ENCODE results near the gene PAFAH2.

The PAFAH2 gene

DNA sequence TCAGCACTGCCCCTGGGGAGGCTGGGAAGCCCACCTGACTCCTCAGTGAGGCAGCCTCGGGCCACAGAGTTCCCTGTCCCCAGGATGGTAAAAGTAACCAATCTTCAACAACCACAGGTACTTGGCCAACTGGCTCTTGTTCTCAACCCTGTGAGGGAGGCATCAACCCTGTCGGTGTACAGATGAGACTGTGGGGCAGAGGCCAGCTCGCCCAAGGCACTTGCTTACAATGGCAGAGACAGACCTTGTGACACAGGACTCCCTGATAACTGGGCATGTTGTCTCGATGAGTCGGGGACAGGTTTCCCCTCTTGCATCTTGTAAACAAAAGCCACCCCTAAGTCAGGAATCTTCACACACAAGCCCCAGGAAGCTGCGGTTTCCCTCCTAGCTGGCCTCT lies 40.0 kb upstream of the PAFAH2 start:
- Histone ChIP-seq H3K9me3 (ENCODE audit: control insufficient read depth, low read length) (no peaks in the 10 kb centered on the region), H3K4me1 (ENCODE audit: control insufficient read depth, insufficient read depth, low read length) (peaks cover 13% of the 10 kb centered on the region), H3K27me3 (ENCODE audit: control insufficient read depth, insufficient read depth, low read length) (peaks cover 40% of the 10 kb centered on the region), H3K9ac (ENCODE audit: low read length) (no peak overlapping the region), H3K36me3 (ENCODE audit: control insufficient read depth, insufficient read depth, low read length) (no peaks in the 10 kb centered on the region), H3K4me3 (ENCODE audit: low read length) (no peak overlapping the region)

DNA sequence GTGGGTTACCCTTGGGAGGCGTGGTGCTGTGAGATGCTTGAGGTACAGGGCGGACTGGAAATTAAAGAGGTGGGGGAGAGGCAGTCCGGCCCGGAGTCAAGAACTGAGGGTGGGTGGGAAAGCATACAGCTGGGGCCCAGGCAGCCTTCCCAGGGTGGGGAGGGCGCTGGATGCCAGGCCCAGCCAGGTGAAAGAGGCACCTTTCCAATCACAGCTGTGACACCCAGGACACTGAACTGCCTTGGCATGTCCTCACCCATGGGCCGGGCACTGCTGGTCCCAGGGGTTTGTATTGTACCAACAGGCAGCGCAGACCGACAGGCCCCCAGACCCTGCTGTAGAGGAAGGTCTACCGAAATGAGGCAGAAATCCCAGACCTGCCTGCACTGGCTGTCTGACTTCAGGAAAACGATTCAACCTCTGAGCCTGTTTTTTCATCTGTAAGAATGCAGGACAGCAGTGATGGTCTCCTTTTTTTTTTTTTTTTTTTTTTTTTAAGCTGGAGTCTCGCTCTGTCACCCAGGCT lies 39.0 kb upstream of the PAFAH2 start:
- H3K27me3 ChIP-seq (ENCODE audit: control insufficient read depth, insufficient read depth, low read length), result peaks cover 36% of the 10 kb centered on the region
- no peak overlapping the region for H3K4me3 ChIP-seq (ENCODE audit: low read length)
- H3K4me1 ChIP-seq (ENCODE audit: control insufficient read depth, insufficient read depth, low read length), result peaks cover 13% of the 10 kb centered on the region
- H3K9ac ChIP-seq (ENCODE audit: low read length), result no peak overlapping the region
- H3K9me3 ChIP-seq (ENCODE audit: control insufficient read depth, low read length), result no peaks in the 10 kb centered on the region
- no peaks in the 10 kb centered on the region for H3K36me3 ChIP-seq (ENCODE audit: control insufficient read depth, insufficient read depth, low read length)

DNA sequence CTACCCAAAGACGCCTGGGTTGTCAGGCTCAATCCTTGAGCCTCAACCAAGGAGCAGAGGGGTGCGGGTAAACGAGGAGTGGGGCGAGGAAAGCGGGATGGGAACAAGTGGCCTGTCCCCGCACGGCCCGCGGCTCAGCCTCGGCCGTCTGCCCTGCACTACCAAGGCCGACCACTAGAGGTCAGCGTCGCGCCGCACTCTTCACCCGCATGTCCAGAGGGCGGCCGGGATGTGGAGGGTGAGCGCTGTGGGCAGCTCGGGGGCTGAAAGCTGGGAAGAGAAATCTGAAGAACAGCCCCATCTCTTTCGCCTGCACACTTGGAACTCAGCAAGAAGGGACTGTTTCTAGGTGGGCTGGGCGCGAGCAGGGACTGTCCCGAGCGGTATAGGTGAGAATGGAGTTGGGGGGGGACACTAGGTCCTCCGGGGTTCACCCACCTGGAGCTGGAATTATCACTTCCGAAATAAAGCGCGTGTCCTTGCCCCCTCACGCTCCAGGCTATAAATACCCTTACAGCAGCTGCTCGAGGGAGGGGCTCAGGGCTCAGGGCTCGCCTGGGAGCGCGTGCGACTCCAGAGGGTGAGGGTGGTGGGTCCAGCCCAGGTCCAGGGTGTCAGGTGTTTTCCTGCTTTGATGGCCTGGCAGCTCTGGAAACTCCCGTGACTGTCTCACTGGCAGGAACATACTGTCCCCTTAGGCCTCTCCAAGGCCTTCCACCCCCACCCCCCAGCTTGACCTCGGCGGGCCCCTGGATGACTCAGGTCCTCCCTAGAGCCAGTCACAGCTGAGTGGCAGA lies 38.3 kb upstream of the PAFAH2 start:
- peaks cover 29% of the 10 kb centered on the region for H3K27me3 ChIP-seq (ENCODE audit: control insufficient read depth, insufficient read depth, low read length)
- H3K9me3 ChIP-seq (ENCODE audit: control insufficient read depth, low read length), result no peaks in the 10 kb centered on the region

DNA sequence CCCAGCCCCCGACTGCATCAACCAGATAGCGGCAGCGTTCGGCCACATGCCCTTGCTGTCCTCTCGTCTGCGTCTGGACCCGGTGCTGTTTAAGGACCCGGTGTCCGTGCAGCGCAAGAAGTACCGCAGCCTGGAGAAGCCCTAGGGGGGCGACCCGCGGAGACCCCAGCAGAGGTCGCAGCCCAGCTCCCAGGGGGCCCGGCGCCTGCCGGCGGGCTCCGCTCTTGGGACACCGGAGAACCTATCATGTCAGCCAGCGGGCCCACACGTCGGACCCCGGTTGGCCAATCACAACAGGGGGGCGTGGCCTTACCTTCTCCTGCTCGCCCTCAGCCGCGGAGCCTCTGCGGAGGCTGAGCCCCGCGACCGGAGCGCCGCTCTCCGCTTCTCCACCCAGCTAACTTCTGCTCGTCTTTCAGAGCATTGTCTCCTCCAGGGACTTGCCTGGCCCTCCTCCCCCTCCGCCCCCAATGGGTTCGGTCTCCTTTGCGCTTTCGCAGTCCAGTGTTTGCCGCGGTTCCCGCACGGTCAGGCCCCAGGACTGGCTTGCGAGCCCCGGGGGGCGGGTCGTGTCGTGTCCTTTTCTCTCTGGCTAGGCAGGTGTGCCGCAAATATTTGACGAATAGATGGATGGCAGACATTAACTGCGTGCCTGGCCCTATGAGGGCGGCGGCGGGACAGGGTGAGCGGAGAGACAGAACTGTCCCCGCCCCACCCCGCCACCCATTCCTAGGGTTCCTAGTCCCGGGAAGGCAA lies 37.5 kb upstream of the PAFAH2 start:
- H3K4me1 ChIP-seq (ENCODE audit: control insufficient read depth, insufficient read depth, low read length), result peaks cover 13% of the 10 kb centered on the region
- no peaks in the 10 kb centered on the region for H3K9me3 ChIP-seq (ENCODE audit: control insufficient read depth, low read length)
- H3K36me3 ChIP-seq (ENCODE audit: control insufficient read depth, insufficient read depth, low read length), result no peaks in the 10 kb centered on the region
- H3K4me3 ChIP-seq (ENCODE audit: low read length), result peak overlapping the region; percentile 87
- peaks cover 27% of the 10 kb centered on the region for H3K27me3 ChIP-seq (ENCODE audit: control insufficient read depth, insufficient read depth, low read length)
- H3K9ac ChIP-seq (ENCODE audit: low read length), result peak overlapping the region; percentile 71

More for the DNA sequence above, 38.3 kb upstream of the PAFAH2 start:
- Histone ChIP-seq H3K9ac (ENCODE audit: low read length) (peak overlapping the region; percentile 71), H3K4me3 (ENCODE audit: low read length) (peak overlapping the region; percentile 87), H3K36me3 (ENCODE audit: control insufficient read depth, insufficient read depth, low read length) (no peaks in the 10 kb centered on the region), H3K4me1 (ENCODE audit: control insufficient read depth, insufficient read depth, low read length) (peaks cover 13% of the 10 kb centered on the region)

DNA sequence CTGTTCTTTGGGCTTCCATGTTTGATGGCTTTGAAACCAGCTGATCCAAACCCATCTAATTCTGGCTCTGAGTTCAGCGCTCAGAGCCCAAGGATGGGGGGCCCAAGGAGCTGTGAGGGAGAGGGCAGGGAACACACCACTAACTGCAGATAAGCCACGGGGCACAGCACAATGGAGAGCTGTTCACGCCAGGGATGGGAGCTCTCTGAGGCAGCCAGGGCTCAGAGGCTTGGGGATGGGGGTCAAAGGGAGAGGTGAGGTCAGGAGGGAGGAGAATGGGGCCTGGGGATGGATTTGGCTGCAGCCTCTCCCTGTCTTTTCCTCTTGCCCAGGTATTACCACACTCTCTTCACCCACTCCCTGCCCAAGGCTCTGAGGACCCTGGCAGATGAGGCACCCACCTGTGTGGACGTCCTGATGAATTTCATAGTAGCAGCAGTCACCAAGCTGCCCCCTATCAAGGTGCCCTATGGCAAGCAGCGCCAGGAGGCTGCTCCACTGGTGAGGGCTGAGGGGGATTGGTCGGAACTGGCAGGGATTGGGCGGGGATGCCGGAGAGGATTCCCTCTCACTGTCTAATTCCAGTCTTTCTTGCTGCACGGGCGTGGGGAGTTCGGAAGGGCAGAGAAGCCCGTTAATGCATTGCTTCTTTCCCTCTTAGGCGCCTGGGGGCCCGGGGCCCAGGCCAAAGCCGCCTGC lies 36.8 kb upstream of the PAFAH2 start:
- Histone ChIP-seq H3K4me3 (ENCODE audit: low read length) (peak overlapping the region; percentile 87), H3K9me3 (ENCODE audit: control insufficient read depth, low read length) (no peaks in the 10 kb centered on the region), H3K27me3 (ENCODE audit: control insufficient read depth, insufficient read depth, low read length) (peaks cover 27% of the 10 kb centered on the region)

DNA sequence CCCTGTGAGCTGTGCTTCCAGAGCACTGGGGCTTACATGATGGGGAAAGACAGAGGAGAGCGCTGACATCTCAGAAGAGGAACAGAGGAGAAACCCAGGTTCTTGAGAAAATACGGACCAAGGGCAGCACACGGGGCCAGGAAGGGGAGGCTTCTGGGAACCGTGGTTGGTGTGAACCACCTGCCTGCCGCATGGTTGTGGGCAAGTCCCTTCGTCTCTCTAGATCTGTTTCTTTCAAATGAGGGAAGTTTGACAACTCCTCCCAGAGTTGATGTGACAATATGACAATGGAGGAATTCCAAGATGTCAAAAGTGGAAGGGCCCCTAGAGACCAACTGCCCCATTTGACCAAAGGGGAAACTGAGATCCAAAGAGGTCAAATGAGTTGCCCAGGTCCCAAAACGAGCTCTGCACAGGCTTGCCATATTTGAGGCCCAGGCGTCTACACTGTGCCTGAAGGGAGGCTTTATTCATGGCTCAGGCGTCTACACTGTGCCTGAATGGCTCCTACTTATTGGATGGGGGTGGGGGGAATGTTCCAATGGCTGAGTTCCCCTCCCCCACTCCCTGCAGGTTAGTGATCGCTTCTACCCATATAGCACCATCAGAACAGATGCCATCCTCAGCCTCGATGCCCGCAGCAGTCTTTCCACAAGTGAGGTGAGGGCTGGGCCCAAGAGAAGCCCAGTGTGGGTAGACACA lies 34.9 kb upstream of the PAFAH2 start:
- Histone ChIP-seq H3K9me3 (ENCODE audit: control insufficient read depth, low read length) (no peaks in the 10 kb centered on the region), H3K4me1 (ENCODE audit: control insufficient read depth, insufficient read depth, low read length) (peaks cover 13% of the 10 kb centered on the region), H3K27me3 (ENCODE audit: control insufficient read depth, insufficient read depth, low read length) (peaks cover 27% of the 10 kb centered on the region), H3K36me3 (ENCODE audit: control insufficient read depth, insufficient read depth, low read length) (no peaks in the 10 kb centered on the region), H3K9ac (ENCODE audit: low read length) (no peak overlapping the region), H3K4me3 (ENCODE audit: low read length) (no peak overlapping the region)

More for the DNA sequence above, 36.8 kb upstream of the PAFAH2 start:
- H3K9ac ChIP-seq (ENCODE audit: low read length), result no peak overlapping the region
- peaks cover 13% of the 10 kb centered on the region for H3K4me1 ChIP-seq (ENCODE audit: control insufficient read depth, insufficient read depth, low read length)
- no peaks in the 10 kb centered on the region for H3K36me3 ChIP-seq (ENCODE audit: control insufficient read depth, insufficient read depth, low read length)

DNA sequence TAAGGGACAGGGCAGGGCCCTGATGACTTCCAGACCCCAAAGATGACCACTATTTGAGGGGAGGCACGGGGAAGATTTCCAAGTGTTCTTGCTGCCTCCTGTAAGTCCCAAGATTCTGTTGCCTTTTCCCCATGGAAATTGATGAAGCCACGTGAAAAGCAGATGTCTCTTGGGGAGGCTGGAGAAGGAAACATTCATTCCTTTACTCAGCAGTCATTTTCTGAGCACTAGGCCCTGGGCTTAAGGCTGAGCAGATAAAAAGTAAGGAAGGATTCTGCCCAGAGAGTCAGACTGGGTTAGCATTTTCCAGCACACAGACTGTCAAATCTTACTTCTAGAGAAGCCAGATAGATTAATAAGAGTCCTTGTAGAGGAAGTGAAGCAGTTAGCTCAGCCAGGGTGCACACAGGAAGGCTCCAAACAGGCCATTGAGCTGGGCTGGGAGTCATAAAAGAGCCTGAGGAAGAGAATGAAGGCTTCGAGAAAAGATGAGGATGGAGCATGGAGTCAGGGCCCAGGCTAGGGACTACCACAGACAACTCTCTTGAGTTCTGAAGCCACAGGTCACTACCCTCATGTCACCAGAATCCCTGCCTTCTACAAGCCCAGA lies 33.9 kb upstream of the PAFAH2 start:
- Histone ChIP-seq H3K27me3 (ENCODE audit: control insufficient read depth, insufficient read depth, low read length) (peaks cover 25% of the 10 kb centered on the region), H3K4me3 (ENCODE audit: low read length) (no peak overlapping the region), H3K9me3 (ENCODE audit: control insufficient read depth, low read length) (no peaks in the 10 kb centered on the region), H3K36me3 (ENCODE audit: control insufficient read depth, insufficient read depth, low read length) (no peaks in the 10 kb centered on the region), H3K4me1 (ENCODE audit: control insufficient read depth, insufficient read depth, low read length) (peaks cover 13% of the 10 kb centered on the region), H3K9ac (ENCODE audit: low read length) (no peak overlapping the region)

DNA sequence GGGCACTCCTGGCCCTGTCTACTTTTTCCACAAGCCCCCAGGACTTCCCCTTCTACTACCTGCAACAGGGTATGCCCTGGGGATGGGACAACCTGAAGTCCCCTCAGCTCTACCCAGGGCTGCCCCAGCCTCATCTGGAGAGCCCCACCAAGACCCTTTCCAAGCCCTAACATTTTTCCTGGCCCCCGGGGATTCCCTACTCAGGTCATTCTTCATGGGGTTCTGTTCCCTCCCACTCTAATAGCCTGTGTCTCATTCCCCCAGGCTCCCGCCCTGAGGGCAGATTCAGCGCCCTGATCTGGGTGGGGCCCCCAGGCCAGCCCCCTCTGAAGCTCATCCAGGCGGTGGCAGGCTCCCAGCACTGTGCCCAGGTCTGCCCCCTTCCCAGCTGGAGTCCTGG lies 33.3 kb upstream of the PAFAH2 start:
- Histone ChIP-seq H3K4me1 (ENCODE audit: control insufficient read depth, insufficient read depth, low read length) (peaks cover 11% of the 10 kb centered on the region), H3K9me3 (ENCODE audit: control insufficient read depth, low read length) (no peaks in the 10 kb centered on the region), H3K4me3 (ENCODE audit: low read length) (no peak overlapping the region), H3K9ac (ENCODE audit: low read length) (no peak overlapping the region), H3K27me3 (ENCODE audit: control insufficient read depth, insufficient read depth, low read length) (peaks cover 20% of the 10 kb centered on the region), H3K36me3 (ENCODE audit: control insufficient read depth, insufficient read depth, low read length) (no peaks in the 10 kb centered on the region)

DNA sequence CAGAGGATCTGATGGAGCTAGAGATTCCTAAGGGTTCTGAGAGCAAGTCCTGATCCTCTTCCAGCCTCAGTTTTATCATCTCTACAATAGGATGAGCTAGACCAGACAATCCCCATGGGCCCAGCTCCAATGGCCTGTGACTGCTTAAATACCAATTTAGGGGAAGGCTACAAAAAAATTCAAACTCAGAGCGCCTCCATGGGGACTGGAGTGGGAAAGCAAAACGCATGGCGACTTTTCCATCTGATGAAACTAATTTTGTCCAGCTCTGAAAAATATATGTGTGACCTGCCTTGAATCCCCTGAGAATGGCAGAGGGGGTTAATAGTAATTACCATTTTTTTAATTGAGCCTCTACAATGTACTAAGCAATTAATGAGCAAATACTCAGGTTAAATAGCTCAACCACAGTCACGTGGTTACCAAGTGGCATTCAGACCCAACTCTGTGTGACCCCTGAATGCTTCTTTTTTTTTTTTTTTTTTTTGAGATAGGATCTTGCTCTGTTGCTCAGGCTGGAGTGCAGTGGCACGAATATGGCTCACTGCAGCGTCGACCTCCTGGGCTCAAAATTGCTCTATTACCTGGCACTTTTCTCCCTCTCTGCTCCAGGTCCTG lies 32.1 kb upstream of the PAFAH2 start:
- peaks cover 5% of the 10 kb centered on the region for H3K4me1 ChIP-seq (ENCODE audit: control insufficient read depth, insufficient read depth, low read length)
- no peaks in the 10 kb centered on the region for H3K36me3 ChIP-seq (ENCODE audit: control insufficient read depth, insufficient read depth, low read length)
- no peak overlapping the region for H3K9ac ChIP-seq (ENCODE audit: low read length)
- H3K4me3 ChIP-seq (ENCODE audit: low read length), result no peak overlapping the region
- H3K9me3 ChIP-seq (ENCODE audit: control insufficient read depth, low read length), result no peaks in the 10 kb centered on the region
- peaks cover 21% of the 10 kb centered on the region for H3K27me3 ChIP-seq (ENCODE audit: control insufficient read depth, insufficient read depth, low read length)

DNA sequence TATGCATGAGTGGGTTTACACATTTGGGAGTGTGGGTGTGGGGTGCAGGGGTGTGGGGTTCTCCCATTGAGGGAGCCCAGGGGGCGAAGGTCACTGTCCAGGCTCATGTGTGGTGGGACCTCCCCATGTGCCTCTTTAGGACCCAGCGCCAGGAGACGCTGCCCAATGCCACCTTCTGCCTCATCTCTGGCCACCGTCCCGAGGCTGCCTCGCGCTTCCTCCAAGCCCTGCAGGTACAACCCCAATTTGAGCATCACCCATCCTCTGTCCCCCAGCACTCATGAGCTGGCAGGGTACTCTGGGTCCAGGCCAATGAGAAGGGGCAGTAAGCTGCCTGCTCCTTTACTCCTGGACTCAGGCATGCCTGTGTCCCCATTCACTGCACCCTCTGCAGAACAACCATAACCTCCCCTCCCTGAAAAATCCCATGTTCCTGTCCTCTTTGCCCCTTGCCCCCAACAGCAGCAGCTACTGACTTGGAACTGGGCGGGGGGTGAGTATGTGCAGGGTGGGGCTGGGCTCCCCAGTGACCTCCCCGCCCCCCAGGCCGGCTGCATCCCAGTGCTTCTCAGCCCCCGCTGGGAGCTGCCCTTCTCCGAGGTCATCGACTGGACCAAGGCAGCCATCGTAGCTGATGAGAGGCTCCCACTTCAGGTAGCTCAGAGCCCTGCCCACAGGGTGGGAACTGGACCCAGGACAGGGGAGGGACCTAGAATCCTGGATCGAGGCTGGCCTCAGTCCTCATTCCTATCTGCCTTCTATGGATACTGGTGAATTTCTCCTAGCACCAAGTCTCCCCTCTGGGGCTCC lies 31.4 kb upstream of the PAFAH2 start:
- H3K4me1 ChIP-seq (ENCODE audit: control insufficient read depth, insufficient read depth, low read length), result no peaks in the 10 kb centered on the region
- no peak overlapping the region for H3K9ac ChIP-seq (ENCODE audit: low read length)

More for the DNA sequence above, 31.4 kb upstream of the PAFAH2 start:
- Histone ChIP-seq H3K9me3 (ENCODE audit: control insufficient read depth, low read length) (no peaks in the 10 kb centered on the region), H3K27me3 (ENCODE audit: control insufficient read depth, insufficient read depth, low read length) (peaks cover 14% of the 10 kb centered on the region), H3K36me3 (ENCODE audit: control insufficient read depth, insufficient read depth, low read length) (no peaks in the 10 kb centered on the region), H3K4me3 (ENCODE audit: low read length) (no peak overlapping the region)

All from mucosa of stomach (tissue), 1 donor.